Measurements from ENCODE around the gene ATP5F1B. TPM values are rescaled to one million over a fixed set of nuclear protein-coding genes. Genes with fewer than 3 reads are reported as not detected.

ATP5F1B gene
- polyA plus RNA-seq, 1 experiment: 1,032 TPM

GRCh38 chr12:56678852-56679251 lies 33.1 kb upstream of the ATP5F1B start:
- no peak overlapping the region for H3K4me3 ChIP-seq (ENCODE audit: low read depth, low read length)
- CTCF ChIA-PET: interaction anchor here (0.8 kb wide), 1 partner anchor 42 kb away, joined by 3 read pairs; no protein-coding TSS in a partner anchor
- H3K36me3 ChIP-seq (ENCODE audit: control insufficient read depth, insufficient read depth, low read length): no peaks in the 10 kb centered on the region; the same call in 1 of the 2 replicates
- POLR2A ChIA-PET: no interaction called here
- no peak for TF ChIP-seq CTCF (IDR thresholded peaks at IDR 0.05; ENCODE audit: insufficient read depth, low read depth, low read length)
- no peak for DNase-seq (ENCODE audit: low read depth)
- no peaks in the 10 kb centered on the region for H3K27me3 ChIP-seq (ENCODE audit: control insufficient read depth, insufficient read depth, low read length)

GRCh38 chr12:56677680-56678079 lies 31.9 kb upstream of the ATP5F1B start:
- CTCF ChIA-PET: interaction anchor here (1.2 to 1.4 kb wide), 2 partner anchors 11 to 12 kb away, joined by 3 to 4 read pairs; partner anchors contain the start of gene PTGES3

GRCh38 chr12:56676851-56677580 lies 31.2 kb upstream of the ATP5F1B start:
- CTCF ChIA-PET: interaction anchor here (1.2 to 1.4 kb wide), 2 partner anchors 11 to 12 kb away, joined by 3 to 4 read pairs; partner anchors contain the start of gene PTGES3
- no peak overlapping the region for H3K4me3 ChIP-seq (ENCODE audit: low read depth, low read length)
- DNase-seq (ENCODE audit: low read depth): no peak
- no peaks in the 10 kb centered on the region; the same call in 1 of the 2 replicates for H3K36me3 ChIP-seq (ENCODE audit: control insufficient read depth, insufficient read depth, low read length)
- no peak for TF ChIP-seq CTCF (IDR thresholded peaks at IDR 0.05; ENCODE audit: insufficient read depth, low read depth, low read length)
- H3K27me3 ChIP-seq (ENCODE audit: control insufficient read depth, insufficient read depth, low read length): no peaks in the 10 kb centered on the region
- POLR2A ChIA-PET: no interaction called here

More at GRCh38 chr12:56677680-56678079, 31.9 kb upstream of the ATP5F1B start:
- POLR2A ChIA-PET: no interaction called here
- TF ChIP-seq CTCF (IDR thresholded peaks at IDR 0.05; ENCODE audit: insufficient read depth, low read depth, low read length): no peak
- Histone ChIP-seq H3K4me3 (ENCODE audit: low read depth, low read length) (no peak overlapping the region), H3K36me3 (ENCODE audit: control insufficient read depth, insufficient read depth, low read length) (no peaks in the 10 kb centered on the region; the same call in 1 of the 2 replicates), H3K27me3 (ENCODE audit: control insufficient read depth, insufficient read depth, low read length) (no peaks in the 10 kb centered on the region)
- no peak for DNase-seq (ENCODE audit: low read depth)

GRCh38 chr12:56671608-56672007 lies 25.8 kb upstream of the ATP5F1B start:
- H3K36me3 ChIP-seq (ENCODE audit: control insufficient read depth, insufficient read depth, low read length): peaks cover 10% of the 10 kb centered on the region
- no peak for TF ChIP-seq CTCF (IDR thresholded peaks at IDR 0.05; ENCODE audit: insufficient read depth, low read depth, low read length)
- DNase-seq (ENCODE audit: low read depth): no peak
- ChIA-PET POLR2A (no interaction called here), CTCF (interaction anchor here (1.1 to 1.6 kb wide), 2 partner anchors 13 to 35 kb away, joined by 3 to 5 read pairs; no protein-coding TSS in a partner anchor)
- H3K27me3 ChIP-seq (ENCODE audit: control insufficient read depth, insufficient read depth, low read length): no peaks in the 10 kb centered on the region
- H3K4me3 ChIP-seq (ENCODE audit: low read depth, low read length): no peak overlapping the region

GRCh38 chr12:56670836-56671235 lies 25.1 kb upstream of the ATP5F1B start:
- no peaks in the 10 kb centered on the region for H3K27me3 ChIP-seq (ENCODE audit: control insufficient read depth, insufficient read depth, low read length)
- peaks cover 12% of the 10 kb centered on the region for H3K36me3 ChIP-seq (ENCODE audit: control insufficient read depth, insufficient read depth, low read length)
- CTCF ChIA-PET: interaction anchor here (0.6 to 1.6 kb wide), 4 partner anchors 14 to 1056 kb away, joined by 3 to 5 read pairs (median 3); no protein-coding TSS in a partner anchor
- H3K4me3 ChIP-seq (ENCODE audit: low read depth, low read length): no peak overlapping the region
- no peak for DNase-seq (ENCODE audit: low read depth)
- POLR2A ChIA-PET: no interaction called here
- no peak for TF ChIP-seq CTCF (IDR thresholded peaks at IDR 0.05; ENCODE audit: insufficient read depth, low read depth, low read length)
